Mucosa of stomach (tissue), 1 donor: ENCODE data around the gene PRR35.
A peak's percentile ranks its signal among the peaks of the same experiment; 100 is the strongest.

Experiments
- H3K27me3 ChIP-seq: one replicate; pipeline ENCODE4 v1.7.0; 2013; ENCODE audit warnings: mild to moderate bottlenecking, low read length; ENCODE audit not compliant: control insufficient read depth, insufficient read depth
- H3K36me3 ChIP-seq: one replicate; pipeline ENCODE4 v1.7.0; 2013; ENCODE audit warnings: low read length; ENCODE audit not compliant: control insufficient read depth, insufficient read depth
- H3K4me1 ChIP-seq: one replicate; pipeline ENCODE4 v1.7.0; 2013; ENCODE audit warnings: mild to moderate bottlenecking, low read length; ENCODE audit not compliant: control insufficient read depth, insufficient read depth
- H3K4me3 ChIP-seq: one replicate; pipeline ENCODE4 v1.7.0; 2013; ENCODE audit warnings: low read length
- H3K9ac ChIP-seq: one replicate; pipeline ENCODE4 v1.7.0; 2013; ENCODE audit warnings: mild to moderate bottlenecking, low read length, moderate library complexity
- H3K9me3 ChIP-seq: one replicate; pipeline ENCODE4 v1.7.0; 2013; ENCODE audit warnings: mild to moderate bottlenecking, low read length, moderate library complexity; ENCODE audit not compliant: control insufficient read depth
- donor health status: Pancreatic carcinoma.

The PRR35 gene

DNA sequence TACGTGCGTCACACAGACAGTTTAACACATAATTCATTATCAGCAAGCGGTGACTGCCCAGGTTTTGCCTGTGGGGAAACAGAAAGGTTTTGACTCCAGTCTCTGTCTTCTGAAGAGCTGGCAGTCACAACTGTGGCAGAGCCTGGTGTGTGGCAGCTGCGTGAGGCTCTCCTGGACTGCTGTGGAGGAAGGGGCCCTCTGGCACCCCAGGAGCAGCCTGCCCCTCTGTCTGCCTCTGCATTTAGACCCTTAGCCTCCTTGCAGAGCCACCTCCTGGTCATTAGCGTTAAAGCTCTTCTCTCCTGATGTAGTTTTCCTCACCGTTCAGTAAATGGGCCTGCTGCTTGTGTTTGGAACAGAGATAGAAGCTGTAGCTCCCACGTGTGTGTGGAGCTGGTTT, 40.6 kb downstream of the PRR35 start:
- Histone ChIP-seq H3K36me3 (no peaks in the 10 kb centered on the region), H3K9me3 (no peaks in the 10 kb centered on the region), H3K4me3 (no peak overlapping the region), H3K9ac (no peak overlapping the region), H3K4me1 (peaks cover 16% of the 10 kb centered on the region), H3K27me3 (no peaks in the 10 kb centered on the region)

DNA sequence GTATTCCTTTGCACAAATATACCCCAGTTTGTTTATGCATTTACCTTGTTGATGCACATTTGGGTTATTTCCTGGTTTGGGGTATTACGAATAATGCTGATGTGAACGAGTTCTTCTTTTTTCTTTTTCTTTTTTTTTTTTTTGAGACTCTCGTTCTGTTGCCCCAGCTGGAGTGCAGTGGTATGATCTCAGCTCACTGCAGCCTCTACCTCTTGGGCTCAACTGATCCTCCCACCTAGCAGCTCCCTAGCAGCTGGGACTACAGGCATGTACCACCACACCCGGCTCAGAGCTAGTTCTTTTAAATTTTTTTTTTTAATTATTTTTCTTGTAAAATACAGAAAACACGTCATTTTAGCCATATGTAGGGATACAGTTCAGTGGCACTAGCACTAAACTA, 43.7 kb downstream of the PRR35 start:
- no peaks in the 10 kb centered on the region for H3K27me3 ChIP-seq
- no peaks in the 10 kb centered on the region for H3K9me3 ChIP-seq
- peaks cover 12% of the 10 kb centered on the region for H3K4me1 ChIP-seq
- H3K9ac ChIP-seq, result no peak overlapping the region
- H3K36me3 ChIP-seq, result no peaks in the 10 kb centered on the region
- no peak overlapping the region for H3K4me3 ChIP-seq

DNA sequence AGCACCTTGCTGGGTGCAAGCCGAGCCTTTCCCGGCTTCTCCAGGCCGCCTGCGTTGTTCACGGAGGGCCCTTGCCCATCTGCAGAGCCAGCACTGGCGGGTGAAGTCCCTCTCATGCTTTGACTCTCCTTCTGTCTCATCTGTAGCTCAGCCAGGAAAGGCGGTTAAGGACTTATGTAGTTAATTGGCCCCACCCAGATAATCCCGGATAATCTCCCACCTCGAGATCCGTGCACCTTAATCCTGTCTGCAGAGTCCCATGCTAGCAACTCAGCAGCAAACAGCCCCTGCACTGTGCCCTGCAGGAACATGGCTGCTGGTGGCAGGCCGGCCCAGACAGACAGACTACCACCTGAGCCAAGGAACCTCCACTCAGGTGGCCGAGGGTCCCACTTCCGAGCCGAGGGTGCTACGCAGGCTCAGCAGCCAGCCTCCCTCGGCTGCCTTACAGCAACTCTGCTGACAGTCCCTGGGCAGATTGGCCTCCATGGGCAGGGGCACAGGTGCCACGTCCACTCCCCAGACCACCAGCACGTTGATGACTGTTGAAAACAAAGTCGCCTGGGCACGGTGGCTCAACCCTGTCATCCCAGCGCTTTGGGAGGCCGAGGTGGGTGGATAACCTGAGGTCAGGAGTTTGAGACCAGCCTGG, 46.6 kb downstream of the PRR35 start:
- Histone ChIP-seq H3K36me3 (no peaks in the 10 kb centered on the region), H3K27me3 (no peaks in the 10 kb centered on the region), H3K9me3 (no peaks in the 10 kb centered on the region), H3K4me1 (peaks cover 24% of the 10 kb centered on the region), H3K4me3 (no peak overlapping the region), H3K9ac (no peak overlapping the region)

GRCh38 chr16:608019-608418, 47.8 kb downstream of the PRR35 start:
- Histone ChIP-seq H3K36me3 (no peaks in the 10 kb centered on the region), H3K27me3 (no peaks in the 10 kb centered on the region), H3K4me1 (peaks cover 24% of the 10 kb centered on the region), H3K4me3 (no peak overlapping the region), H3K9me3 (no peaks in the 10 kb centered on the region), H3K9ac (no peak overlapping the region)

GRCh38 chr16:609316-609715, 49.1 kb downstream of the PRR35 start:
- Histone ChIP-seq H3K27me3 (no peaks in the 10 kb centered on the region), H3K4me1 (peaks cover 24% of the 10 kb centered on the region), H3K36me3 (no peaks in the 10 kb centered on the region), H3K9ac (no peak overlapping the region), H3K9me3 (no peaks in the 10 kb centered on the region), H3K4me3 (no peak overlapping the region)

GRCh38 chr16:609984-610383, 49.8 kb downstream of the PRR35 start:
- peaks cover 24% of the 10 kb centered on the region for H3K4me1 ChIP-seq
- no peak overlapping the region for H3K4me3 ChIP-seq
- no peaks in the 10 kb centered on the region for H3K27me3 ChIP-seq
- no peaks in the 10 kb centered on the region for H3K9me3 ChIP-seq
- H3K36me3 ChIP-seq, result no peaks in the 10 kb centered on the region
- peak overlapping the region; percentile 22 for H3K9ac ChIP-seq

DNA sequence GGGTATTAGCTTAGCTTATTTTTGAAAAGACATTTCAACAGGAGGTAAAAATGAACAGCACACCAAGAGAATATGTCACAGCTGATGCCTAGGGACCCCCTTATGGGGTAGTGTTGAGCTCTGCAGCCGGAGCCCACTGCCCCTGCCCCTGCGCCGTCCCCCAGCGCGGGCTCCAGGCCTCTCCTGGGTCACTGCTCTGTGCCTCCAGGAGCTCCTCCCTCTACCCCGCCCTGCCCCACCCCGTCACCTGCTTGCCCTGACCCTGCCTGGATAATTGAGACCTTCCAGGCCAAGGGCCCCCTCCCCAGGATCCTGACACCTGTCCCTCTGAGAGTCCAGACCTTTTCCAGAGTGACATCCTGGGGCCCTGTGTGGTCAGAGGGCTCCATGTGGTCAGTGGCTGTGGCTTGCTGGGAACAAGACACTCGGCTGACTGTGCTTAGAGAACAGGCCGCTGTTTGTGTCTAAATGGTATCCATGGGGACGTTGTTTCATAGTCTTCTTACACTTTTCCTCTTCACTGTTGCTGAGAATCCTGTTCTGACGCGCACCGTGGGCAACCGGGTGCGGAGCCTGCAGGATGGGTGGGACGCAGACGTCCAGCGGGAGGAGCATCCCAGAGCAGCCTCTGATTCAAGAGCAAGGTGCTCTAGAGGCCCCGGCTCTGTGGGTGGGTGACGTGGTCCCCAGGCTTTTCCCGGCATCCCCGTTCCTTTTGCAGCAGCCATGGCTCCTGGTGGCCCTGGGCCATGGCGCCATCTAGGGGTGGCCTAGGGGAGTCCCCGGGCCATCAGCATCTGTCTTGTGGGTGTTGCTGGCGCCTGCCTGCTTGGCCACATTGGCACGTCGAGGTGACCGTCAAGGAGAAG, 50.6 kb downstream of the PRR35 start:
- H3K9me3 ChIP-seq, result no peaks in the 10 kb centered on the region
- no peaks in the 10 kb centered on the region for H3K36me3 ChIP-seq
- H3K4me3 ChIP-seq, result no peak overlapping the region
- H3K4me1 ChIP-seq, result peaks cover 24% of the 10 kb centered on the region
- no peaks in the 10 kb centered on the region for H3K27me3 ChIP-seq
- H3K9ac ChIP-seq, result peak overlapping the region; percentile 22

GRCh38 chr16:615122-615521, 54.9 kb downstream of the PRR35 start:
- Histone ChIP-seq H3K4me3 (no peak overlapping the region), H3K27me3 (no peaks in the 10 kb centered on the region)

More at GRCh38 chr16:615122-615521, 54.9 kb downstream of the PRR35 start:
- Histone ChIP-seq H3K36me3 (no peaks in the 10 kb centered on the region), H3K9me3 (no peaks in the 10 kb centered on the region), H3K9ac (no peak overlapping the region), H3K4me1 (peaks cover 23% of the 10 kb centered on the region)
